Peyer's patch (tissue), 4 donors: Measurements from ENCODE around the gene CLNK. TPM values are rescaled to one million over a fixed set of nuclear protein-coding genes. Genes with fewer than 3 reads are reported as not detected.

Experiments used
- DNase-seq, 3 donors: peaks; one replicate each; pipeline ENCODE4 v3.0.0-alpha.2; 2017 to 2019
- H3K27ac ChIP-seq, 4 donors: fragments of 200-600 bp; sonication (generic); one replicate each; pipeline ENCODE4 v1.5.1; 2016 to 2019
- H3K27me3 ChIP-seq, 2 donors: fragments of 200-600 bp; sonication (generic); one replicate each; pipeline ENCODE4 v1.5.1; 2019
- H3K36me3 ChIP-seq, 3 donors: fragments of 200-600 bp; sonication (generic); one replicate each; pipeline ENCODE4 v1.5.1; 2016 to 2019
- H3K4me1 ChIP-seq, 4 donors: fragments of 200-600 bp; sonication (generic); one replicate each; pipeline ENCODE4 v1.5.1; 2016 to 2019
- H3K4me3 ChIP-seq, 4 donors: fragments of 200-600 bp; sonication (generic); 1 replicate in 3 of 4; 2 replicates in 1 of 4; pipeline ENCODE4 v1.5.1; 2016 to 2019; ENCODE audit warnings: mild to moderate bottlenecking in 1 of 4
- H3K9me3 ChIP-seq, 4 donors: fragments of 200-600 bp; sonication (generic); one replicate each; pipeline ENCODE4 v1.5.1; 2016 to 2019; ENCODE audit warnings: mild to moderate bottlenecking in 1 of 4
- POLR2A ChIP-seq, 2 donors: fragments of 450-650 bp; IDR thresholded peaks; one replicate each; pipeline ENCODE4 v1.5.1; 2017; ENCODE audit warnings: antibody characterized with exemption in 2 of 2, mild to moderate bottlenecking in 2 of 2, moderate library complexity in 2 of 2
- total RNA-seq, 4 donors: library from RNA; depleted of rRNA; stranded (reverse); fragments of >200 nt; gene quantifications; one replicate each; pipeline ENCODE4 v1.1.0, GENCODE V29; 2016
- TF ChIP-seq, protein P1 (sequence below), 6 experiments: fragments of 450-650 bp in 4 of 6; fragments of 200-600 bp in 2 of 6; sonication (generic) in 1 of 6; IDR thresholded peaks; one replicate each; pipeline ENCODE4 v1.5.1; 2017 to 2019; ENCODE audit warnings: antibody characterized with exemption in 6 of 6, mild to moderate bottlenecking in 3 of 6, moderate library complexity in 1 of 6

CLNK gene
- total RNA-seq, 4 donors from 2014 or later, result 0.13 to 4.1 TPM; not detected in 2

DNA sequence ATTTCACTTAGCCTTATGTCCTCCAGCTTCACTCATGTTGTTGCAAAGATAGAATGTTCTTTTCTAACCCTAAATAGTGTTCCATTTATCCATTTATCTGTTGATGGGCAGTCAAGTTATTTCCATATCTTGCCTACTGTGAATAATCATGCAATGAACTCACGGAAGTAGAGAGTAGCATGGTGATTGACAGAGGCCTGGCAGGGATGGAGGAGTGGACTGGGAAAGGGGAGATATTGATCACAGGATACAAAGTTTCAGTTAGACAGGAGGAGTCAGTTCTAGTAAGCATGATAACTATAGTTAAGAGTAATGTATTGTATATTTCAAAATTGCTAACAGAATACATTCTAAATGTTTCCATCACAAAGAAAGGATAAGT lies 10.3 kb upstream of the CLNK start:
- no peaks in the 10 kb centered on the region for H3K27me3 ChIP-seq
- no peaks in the 10 kb centered on the region for H3K9me3 ChIP-seq
- no peaks in the 10 kb centered on the region for H3K36me3 ChIP-seq
- peaks cover 0 to 3% (median 0%) of the 10 kb centered on the region in 4 donors for H3K4me1 ChIP-seq
- no peak overlapping the region for H3K27ac ChIP-seq
- no peak for DNase-seq
- H3K4me3 ChIP-seq, result no peak overlapping the region
- TF ChIP-seq, protein P1, sequence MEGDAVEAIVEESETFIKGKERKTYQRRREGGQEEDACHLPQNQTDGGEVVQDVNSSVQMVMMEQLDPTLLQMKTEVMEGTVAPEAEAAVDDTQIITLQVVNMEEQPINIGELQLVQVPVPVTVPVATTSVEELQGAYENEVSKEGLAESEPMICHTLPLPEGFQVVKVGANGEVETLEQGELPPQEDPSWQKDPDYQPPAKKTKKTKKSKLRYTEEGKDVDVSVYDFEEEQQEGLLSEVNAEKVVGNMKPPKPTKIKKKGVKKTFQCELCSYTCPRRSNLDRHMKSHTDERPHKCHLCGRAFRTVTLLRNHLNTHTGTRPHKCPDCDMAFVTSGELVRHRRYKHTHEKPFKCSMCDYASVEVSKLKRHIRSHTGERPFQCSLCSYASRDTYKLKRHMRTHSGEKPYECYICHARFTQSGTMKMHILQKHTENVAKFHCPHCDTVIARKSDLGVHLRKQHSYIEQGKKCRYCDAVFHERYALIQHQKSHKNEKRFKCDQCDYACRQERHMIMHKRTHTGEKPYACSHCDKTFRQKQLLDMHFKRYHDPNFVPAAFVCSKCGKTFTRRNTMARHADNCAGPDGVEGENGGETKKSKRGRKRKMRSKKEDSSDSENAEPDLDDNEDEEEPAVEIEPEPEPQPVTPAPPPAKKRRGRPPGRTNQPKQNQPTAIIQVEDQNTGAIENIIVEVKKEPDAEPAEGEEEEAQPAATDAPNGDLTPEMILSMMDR (IDR thresholded peaks at IDR 0.05), result no peak

DNA sequence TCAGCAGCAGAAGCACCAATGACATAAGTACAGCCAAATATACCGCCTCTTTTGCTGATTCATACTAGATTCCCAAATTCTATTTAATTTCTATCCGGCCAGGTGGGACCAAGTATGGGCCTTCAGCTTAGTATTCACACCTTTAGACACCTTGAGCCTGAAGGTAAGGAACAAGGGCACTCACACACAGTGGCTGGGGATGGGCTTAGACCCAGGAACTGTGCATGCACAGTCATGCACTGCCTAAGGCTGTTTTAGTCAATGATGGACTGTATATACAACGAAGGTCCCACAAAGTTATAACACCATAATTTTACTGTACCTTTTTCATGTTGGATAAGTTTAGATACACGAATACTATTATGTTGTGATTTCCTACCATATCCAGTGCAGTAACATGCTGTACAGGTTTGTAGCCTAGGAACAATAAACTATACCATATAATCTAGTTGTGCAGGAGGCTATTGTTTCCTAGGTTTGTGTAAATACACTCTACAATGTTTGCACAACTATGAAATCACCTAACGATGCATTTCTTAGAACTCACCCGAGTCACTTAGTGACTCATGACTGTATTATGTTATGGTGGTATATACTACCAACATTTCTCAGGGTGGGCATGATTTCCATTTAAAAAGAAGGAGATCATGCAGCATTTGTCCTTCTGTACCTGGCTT lies 9.7 kb upstream of the CLNK start:
- Histone ChIP-seq H3K9me3 (no peaks in the 10 kb centered on the region), H3K4me3 (no peak overlapping the region), H3K36me3 (no peaks in the 10 kb centered on the region), H3K4me1 (peaks cover 0 to 4% (median 0%) of the 10 kb centered on the region in 4 donors), H3K27ac (no peak overlapping the region), H3K27me3 (no peaks in the 10 kb centered on the region)
- no peak for DNase-seq
- TF ChIP-seq, protein P1 (IDR thresholded peaks at IDR 0.05), result no peak
- TF ChIP-seq POLR2A (IDR thresholded peaks at IDR 0.05), result no peak

DNA sequence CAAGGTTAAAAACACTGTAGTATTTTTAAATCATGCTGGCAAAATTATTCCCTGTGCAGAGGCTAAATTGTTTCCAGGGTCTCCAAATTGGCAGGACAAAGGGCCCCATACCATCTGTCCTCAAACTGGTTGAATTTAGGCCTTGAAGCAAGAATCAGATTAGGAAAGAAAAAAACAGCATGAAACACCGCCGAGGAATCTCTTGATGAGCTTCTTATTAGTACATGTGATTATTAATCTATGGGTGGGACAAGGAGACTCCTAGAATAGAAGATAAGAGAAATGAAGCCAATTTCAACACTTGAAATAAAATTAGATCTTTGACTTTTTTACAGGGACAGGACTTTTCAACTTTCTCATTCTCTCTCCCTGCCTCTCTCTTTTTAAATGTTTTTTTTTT lies 7.1 kb upstream of the CLNK start:
- Histone ChIP-seq H3K27me3 (no peaks in the 10 kb centered on the region), H3K36me3 (no peaks in the 10 kb centered on the region), H3K4me3 (no peak overlapping the region), H3K9me3 (no peaks in the 10 kb centered on the region), H3K4me1 (peaks cover 0 to 4% (median 0%) of the 10 kb centered on the region in 4 donors), H3K27ac (no peak overlapping the region)
- TF ChIP-seq, protein P1 (IDR thresholded peaks at IDR 0.05), result no peak
- no peak for TF ChIP-seq POLR2A (IDR thresholded peaks at IDR 0.05)
- no peak for DNase-seq

DNA sequence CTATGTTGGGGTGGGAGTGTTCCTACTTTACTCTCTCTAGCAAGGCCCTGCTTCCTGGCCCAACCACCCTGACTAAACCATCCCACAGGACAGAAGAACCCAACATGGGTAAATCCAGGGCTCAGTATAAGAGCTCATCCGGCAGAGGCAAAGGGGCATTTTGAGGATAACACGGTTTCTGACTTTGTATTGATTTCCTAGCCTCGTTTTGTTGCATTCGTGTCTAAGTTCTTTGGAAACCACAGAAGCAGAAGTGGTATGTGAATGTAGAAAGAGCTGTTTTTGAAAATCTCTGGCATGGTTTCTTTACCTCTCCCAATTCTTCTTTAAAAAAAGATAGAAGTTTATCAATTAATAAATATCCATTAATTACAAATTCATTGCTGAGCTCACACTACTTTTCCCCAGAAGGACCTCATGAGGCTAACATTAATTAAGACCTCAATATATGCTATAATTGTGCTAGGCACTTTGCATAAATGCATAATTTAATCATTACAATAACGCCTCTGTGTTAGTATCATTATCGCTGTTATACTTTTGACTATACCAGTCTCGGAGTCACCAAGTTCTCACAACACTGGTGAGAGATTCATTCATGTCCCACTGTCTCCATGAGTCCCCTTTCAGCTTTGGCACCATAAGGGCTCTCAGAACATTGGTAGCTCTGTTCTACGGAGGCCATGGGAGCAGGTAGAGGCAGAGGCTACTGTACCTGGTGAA lies 5.8 kb upstream of the CLNK start:
- no peak for TF ChIP-seq POLR2A (IDR thresholded peaks at IDR 0.05)
- TF ChIP-seq, protein P1 (IDR thresholded peaks at IDR 0.05), result no peak
- no peak for DNase-seq
- Histone ChIP-seq H3K27ac (peak overlapping the region in 1 of 4 donors; percentile 42), H3K4me3 (no peak overlapping the region), H3K27me3 (no peaks in the 10 kb centered on the region), H3K9me3 (no peaks in the 10 kb centered on the region), H3K36me3 (no peaks in the 10 kb centered on the region), H3K4me1 (peaks cover 0 to 4% (median 0%) of the 10 kb centered on the region in 4 donors)

DNA sequence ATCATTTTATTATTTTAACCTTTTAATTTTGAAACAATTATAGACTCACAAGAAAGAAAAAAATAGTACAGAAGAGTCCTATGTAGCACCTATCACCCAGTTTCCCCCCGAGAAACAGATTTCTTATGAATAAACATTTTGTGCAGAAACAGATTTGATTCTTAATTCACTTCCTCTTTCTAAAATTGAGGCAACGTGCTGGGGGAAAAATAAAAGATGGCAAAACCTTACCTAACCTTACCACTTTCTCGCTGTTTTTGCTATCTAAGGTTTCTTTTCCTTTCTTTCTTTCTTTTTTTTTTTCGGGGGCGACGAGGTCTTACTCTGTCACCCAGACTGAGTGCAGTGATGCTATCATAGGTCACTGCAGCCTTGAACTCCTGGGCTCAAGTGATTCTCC lies 4.3 kb upstream of the CLNK start:
- H3K27ac ChIP-seq, result peak overlapping the region in 1 of 4 donors; percentile 43
- H3K4me3 ChIP-seq, result no peak overlapping the region
- no peak for DNase-seq
- no peaks in the 10 kb centered on the region for H3K27me3 ChIP-seq
- no peak for TF ChIP-seq POLR2A (IDR thresholded peaks at IDR 0.05)
- TF ChIP-seq, protein P1 (IDR thresholded peaks at IDR 0.05), result no peak
- H3K36me3 ChIP-seq, result no peaks in the 10 kb centered on the region
- H3K9me3 ChIP-seq, result no peaks in the 10 kb centered on the region
- peaks cover 0 to 4% (median 0%) of the 10 kb centered on the region in 4 donors for H3K4me1 ChIP-seq
